Thyroid gland (tissue), 4 donors: ENCODE data around the gene MCF2L. TPM values are rescaled to one million over a fixed set of nuclear protein-coding genes. Genes with fewer than 3 reads are reported as not detected.

Source experiments
- DNase-seq, 2 donors: peaks; one replicate each; pipeline ENCODE4 v3.0.0-alpha.2; 2019
- H3K27ac ChIP-seq, 3 donors: fragments of 200-600 bp; sonication (generic); 1 replicate in 2 of 3; 2 replicates in 1 of 3; pipeline ENCODE4 v1.5.1; 2016 to 2019; ENCODE audit warnings: mild to moderate bottlenecking in 1 of 3, moderate library complexity in 1 of 3
- H3K27me3 ChIP-seq: fragments of 200-600 bp; sonication (generic); one replicate; pipeline ENCODE4 v1.5.1; 2019
- H3K36me3 ChIP-seq, 2 donors: fragments of 200-600 bp; sonication (generic); one replicate each; pipeline ENCODE4 v1.5.1; 2016 to 2019
- H3K4me1 ChIP-seq, 2 donors: fragments of 200-600 bp; sonication (generic); one replicate each; pipeline ENCODE4 v1.5.1; 2017 to 2019
- H3K4me3 ChIP-seq, 3 donors: fragments of 200-600 bp; sonication (generic); replicated peaks in 1 of 3; 1 replicate in 2 of 3; 2 replicates in 1 of 3; pipeline ENCODE4 v1.5.1; 2016; ENCODE audit warnings: mild to moderate bottlenecking in 1 of 3
- H3K9me3 ChIP-seq: fragments of 200-600 bp; sonication (generic); one replicate; pipeline ENCODE4 v1.5.1; 2017
- POLR2A ChIP-seq, 2 donors: fragments of 450-650 bp; IDR thresholded peaks; one replicate each; pipeline ENCODE4 v1.6.1; 2017; ENCODE audit warnings: antibody characterized with exemption in 2 of 2, mild to moderate bottlenecking in 2 of 2, moderate library complexity in 1 of 2
- WGBS, 2 donors: methylation state at CpG; one replicate each; pipeline ENCODE4 v1.1.5; 2017; 5-methylcytosine and 5-hydroxymethylcytosine counted together
- intact Hi-C: fragments of 100-400 bp; cut with DNase I; formaldehyde crosslinking; loops from one replicate; pipeline ENCODE4 v1.15.1; 2023
- total RNA-seq, 4 donors: library from RNA; depleted of rRNA; stranded (reverse); fragments of >200 nt; gene quantifications; one replicate each; pipeline ENCODE4 v1.2.3, GENCODE V29; 2016
- TF ChIP-seq, protein P1 (sequence below), 6 experiments: fragments of 200-600 bp in 3 of 6; fragments of 450-650 bp in 3 of 6; sonication (generic) in 3 of 6; IDR thresholded peaks; one replicate each; pipeline ENCODE4 v1.5.1; 2016 to 2019; ENCODE audit warnings: antibody characterized with exemption in 6 of 6, mild to moderate bottlenecking in 2 of 6, inconsistent platforms in 1 of 6, moderate library complexity in 1 of 6

Gene MCF2L
- total RNA-seq, 4 donors from 2014 or later, result 35.6 to 83.4 (median 43.6) TPM

DNA sequence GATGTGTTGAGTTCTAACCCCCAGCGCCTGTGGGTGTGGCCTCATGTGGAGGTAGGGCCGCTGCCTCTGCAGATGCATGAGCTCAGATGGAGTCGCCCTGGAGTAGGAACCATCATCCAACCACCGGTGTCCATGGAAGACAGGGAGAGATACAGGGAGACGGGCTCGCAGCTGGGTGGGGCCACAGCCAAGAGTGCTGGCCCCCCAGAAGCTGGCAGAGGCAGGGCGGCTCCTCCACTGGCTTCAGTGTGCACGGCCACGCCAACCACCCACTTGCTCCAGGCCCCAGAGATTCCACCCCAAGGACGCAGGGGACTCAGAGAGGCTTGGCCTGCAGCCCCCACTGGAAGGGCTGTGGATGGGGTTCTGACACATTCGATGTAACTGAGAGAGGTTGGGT, 5.4 kb upstream of the MCF2L start:
- no peak for TF ChIP-seq POLR2A (IDR thresholded peaks at IDR 0.05)
- TF ChIP-seq, protein P1, sequence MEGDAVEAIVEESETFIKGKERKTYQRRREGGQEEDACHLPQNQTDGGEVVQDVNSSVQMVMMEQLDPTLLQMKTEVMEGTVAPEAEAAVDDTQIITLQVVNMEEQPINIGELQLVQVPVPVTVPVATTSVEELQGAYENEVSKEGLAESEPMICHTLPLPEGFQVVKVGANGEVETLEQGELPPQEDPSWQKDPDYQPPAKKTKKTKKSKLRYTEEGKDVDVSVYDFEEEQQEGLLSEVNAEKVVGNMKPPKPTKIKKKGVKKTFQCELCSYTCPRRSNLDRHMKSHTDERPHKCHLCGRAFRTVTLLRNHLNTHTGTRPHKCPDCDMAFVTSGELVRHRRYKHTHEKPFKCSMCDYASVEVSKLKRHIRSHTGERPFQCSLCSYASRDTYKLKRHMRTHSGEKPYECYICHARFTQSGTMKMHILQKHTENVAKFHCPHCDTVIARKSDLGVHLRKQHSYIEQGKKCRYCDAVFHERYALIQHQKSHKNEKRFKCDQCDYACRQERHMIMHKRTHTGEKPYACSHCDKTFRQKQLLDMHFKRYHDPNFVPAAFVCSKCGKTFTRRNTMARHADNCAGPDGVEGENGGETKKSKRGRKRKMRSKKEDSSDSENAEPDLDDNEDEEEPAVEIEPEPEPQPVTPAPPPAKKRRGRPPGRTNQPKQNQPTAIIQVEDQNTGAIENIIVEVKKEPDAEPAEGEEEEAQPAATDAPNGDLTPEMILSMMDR (IDR thresholded peaks at IDR 0.05), result no peak
- peaks cover 0 to 9% of the 10 kb centered on the region in 2 donors for H3K4me1 ChIP-seq
- H3K36me3 ChIP-seq, result no peaks in the 10 kb centered on the region
- H3K9me3 ChIP-seq, result no peaks in the 10 kb centered on the region
- H3K4me3 ChIP-seq, result no peak overlapping the region
- H3K27ac ChIP-seq, result no peak overlapping the region
- intact Hi-C loops, result no loop called here
- WGBS, 2 donors, result 89 to 91% methylated on average over 11 of the region's 11 CpGs
- DNase-seq, result no peak
- H3K27me3 ChIP-seq, result no peaks in the 10 kb centered on the region

DNA sequence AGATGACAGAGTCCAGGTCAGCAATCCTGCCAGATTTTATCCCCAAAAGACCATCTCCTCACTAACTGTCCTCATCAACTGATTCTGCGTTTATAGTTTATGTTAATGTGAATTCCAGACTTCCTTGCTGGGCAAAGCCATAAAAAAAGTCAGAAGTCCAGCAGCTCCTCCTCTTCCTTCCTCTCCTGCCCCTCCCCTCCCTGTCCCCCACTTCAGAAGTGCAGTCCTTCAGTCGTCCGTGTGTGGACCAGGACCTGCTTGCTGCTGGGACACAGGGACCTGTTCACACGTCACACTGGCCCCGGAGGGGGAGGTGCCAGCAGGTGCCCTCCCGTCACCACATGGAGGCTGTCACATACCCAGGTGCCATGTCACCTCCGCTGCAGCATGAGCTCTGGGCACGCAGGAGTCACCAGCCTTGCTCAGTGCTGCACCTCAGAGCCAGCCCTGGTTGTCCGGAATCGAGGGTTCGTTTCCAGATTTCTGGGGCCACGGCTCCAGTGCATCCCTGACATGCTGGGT, 4.0 kb upstream of the MCF2L start:
- no peak overlapping the region for H3K4me3 ChIP-seq
- H3K27ac ChIP-seq, result no peak overlapping the region
- peaks cover 0 to 13% of the 10 kb centered on the region in 2 donors for H3K4me1 ChIP-seq
- no peaks in the 10 kb centered on the region for H3K27me3 ChIP-seq
- no peaks in the 10 kb centered on the region for H3K36me3 ChIP-seq
- no peak for DNase-seq
- TF ChIP-seq, protein P1 (IDR thresholded peaks at IDR 0.05), result no peak
- peak in 1 of 2 donors; percentile 24 for TF ChIP-seq POLR2A (IDR thresholded peaks at IDR 0.05)
- intact Hi-C loops, result no loop called here
- no peaks in the 10 kb centered on the region for H3K9me3 ChIP-seq
- 51 to 64% methylated on average over 6 to 12 of the region's 12 CpGs for WGBS, 2 donors

DNA sequence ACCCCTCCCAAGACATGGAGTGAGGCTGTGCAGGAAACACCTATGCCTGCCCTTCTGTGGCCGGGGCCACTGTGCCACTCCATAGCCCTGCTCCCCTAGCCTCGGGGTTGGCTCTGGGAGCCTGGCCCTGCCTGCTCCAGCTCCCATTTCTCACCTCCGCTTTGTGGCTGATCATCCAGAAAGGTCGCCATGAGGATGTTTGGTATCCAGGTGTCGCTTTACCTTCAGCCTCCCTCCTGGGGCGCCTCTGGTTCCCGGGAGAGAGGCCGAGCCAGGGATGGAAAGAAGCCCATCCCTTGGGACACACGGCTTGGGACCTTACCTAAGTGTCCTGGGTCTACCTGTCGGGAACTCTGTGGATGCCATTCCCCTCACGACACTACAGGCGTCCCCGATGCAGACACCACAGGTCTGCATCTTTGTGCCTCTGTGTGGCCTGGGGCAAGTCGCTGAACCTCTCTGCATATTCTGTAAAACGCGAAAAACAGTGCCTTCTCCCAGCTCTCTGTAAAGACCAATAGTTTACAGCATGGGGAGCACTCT, 3.4 kb upstream of the MCF2L start:
- TF ChIP-seq POLR2A (IDR thresholded peaks at IDR 0.05), result no peak
- TF ChIP-seq, protein P1 (IDR thresholded peaks at IDR 0.05), result no peak
- Histone ChIP-seq H3K4me1 (peaks cover 0 to 13% of the 10 kb centered on the region in 2 donors), H3K36me3 (no peaks in the 10 kb centered on the region), H3K27me3 (no peaks in the 10 kb centered on the region), H3K27ac (no peak overlapping the region), H3K4me3 (no peak overlapping the region), H3K9me3 (no peaks in the 10 kb centered on the region)
- no peak for DNase-seq
- intact Hi-C loops, result no loop called here
- 91 to 94% methylated on average over 16 of the region's 16 CpGs for WGBS, 2 donors

DNA sequence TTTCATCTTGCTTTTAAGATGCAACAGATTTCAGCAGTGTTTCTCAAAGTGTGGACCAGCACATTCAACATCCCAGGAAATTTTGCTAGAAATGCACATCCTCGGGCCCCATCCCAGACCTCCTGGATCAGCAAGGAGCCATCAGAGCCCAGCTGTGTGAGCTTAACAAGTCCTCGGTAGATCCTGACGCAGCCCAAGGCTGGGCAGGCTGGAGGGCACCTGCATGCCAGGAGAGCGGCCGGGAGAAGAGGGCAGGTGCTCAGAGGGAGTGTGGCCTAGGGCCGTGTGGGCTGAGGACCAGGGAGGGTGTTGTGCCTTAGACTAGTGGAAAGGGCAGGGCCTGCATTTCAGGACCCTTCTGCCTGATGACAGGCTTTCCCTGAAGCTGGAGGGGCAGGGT, 2.2 kb upstream of the MCF2L start:
- no peak overlapping the region for H3K27ac ChIP-seq
- WGBS, 2 donors, result 93% methylated on average over 6 of the region's 6 CpGs
- no peaks in the 10 kb centered on the region for H3K9me3 ChIP-seq
- peaks cover 0 to 13% of the 10 kb centered on the region in 2 donors for H3K4me1 ChIP-seq
- no peak for DNase-seq
- H3K27me3 ChIP-seq, result no peaks in the 10 kb centered on the region
- intact Hi-C loops, result no loop called here
- TF ChIP-seq, protein P1 (IDR thresholded peaks at IDR 0.05), result no peak
- no peak for TF ChIP-seq POLR2A (IDR thresholded peaks at IDR 0.05)
- no peaks in the 10 kb centered on the region for H3K36me3 ChIP-seq
- H3K4me3 ChIP-seq, result no peak overlapping the region

DNA sequence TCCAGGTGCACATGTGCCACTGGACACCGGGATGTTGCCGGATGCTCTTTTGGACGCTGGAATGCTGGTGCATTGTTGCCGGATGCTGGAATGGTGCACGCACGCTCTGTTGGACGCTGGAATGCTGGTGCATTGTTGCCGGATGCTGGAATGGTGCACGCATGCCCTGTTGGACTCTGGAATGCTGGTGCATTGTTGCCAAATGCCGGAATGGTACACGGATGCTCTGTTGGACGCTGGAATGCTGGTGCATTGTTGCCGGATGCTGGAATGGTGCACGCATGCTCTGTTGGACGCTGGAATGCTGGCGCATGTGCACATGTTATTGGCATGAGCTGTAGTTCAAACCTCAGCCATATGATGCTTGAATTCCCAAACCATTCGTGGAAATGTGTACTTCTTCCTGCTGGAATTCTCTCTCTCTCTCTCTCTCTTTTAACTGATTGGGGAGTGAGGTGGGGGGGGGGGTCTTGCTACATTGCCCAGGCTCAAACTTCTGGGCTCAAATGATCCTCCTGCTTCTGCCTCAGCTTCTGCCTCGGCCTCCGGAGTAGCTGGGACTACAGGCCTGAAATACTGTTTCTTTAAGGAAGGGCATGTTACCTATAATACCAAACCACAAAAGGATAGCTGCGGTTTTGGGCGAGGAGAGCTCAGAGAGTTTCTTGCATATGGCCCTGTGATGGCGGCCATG, 1.2 kb upstream of the MCF2L start:
- no peak for DNase-seq
- Histone ChIP-seq H3K9me3 (no peaks in the 10 kb centered on the region), H3K27me3 (no peaks in the 10 kb centered on the region), H3K4me1 (peaks cover 1 to 14% of the 10 kb centered on the region in 2 donors), H3K27ac (peak overlapping the region in 1 of 3 donors; percentile 56), H3K4me3 (peak overlapping the region in 2 of 3 donors; percentile 22 to 47), H3K36me3 (no peaks in the 10 kb centered on the region)
- TF ChIP-seq, protein P1 (IDR thresholded peaks at IDR 0.05), result no peak
- TF ChIP-seq POLR2A (IDR thresholded peaks at IDR 0.05), result no peak
- intact Hi-C loops, result no loop called here
- WGBS, 2 donors, result 82 to 83% methylated on average over 19 of the region's 22 CpGs
